PC-3 (cell line): ENCODE data around the gene RASL10A.

Experiments
- CTCF ChIP-seq: fragments of 300-600 bp; sonication (generic); conservative IDR thresholded peaks from 2 replicates; pipeline ENCODE4 v1.5.1; 2017; ENCODE audit warnings: antibody characterized with exemption, low read depth, mild to moderate bottlenecking, low read length
- EZH2 ChIP-seq: fragments of 300-600 bp; sonication (generic); IDR thresholded peaks from one replicate; pipeline ENCODE4 v1.6.1; 2017; ENCODE audit warnings: antibody characterized with exemption, mild to moderate bottlenecking, low read length; ENCODE audit not compliant: unreplicated experiment

- TF ChIP-seq EZH2 (no peak), CTCF (no peak)
Measured at GRCh38 chr22:29308791-29309262, 6.7 kb downstream of the RASL10A start.
